Breast epithelium (tissue), 3 donors: Measurements from ENCODE around the gene GNLY.

Experiments
- CTCF ChIP-seq, 3 donors: fragments of 450-650 bp; IDR thresholded peaks; one replicate each; pipeline ENCODE4 v1.5.1; 2016 to 2017; ENCODE audit warnings: antibody characterized with exemption in 3 of 3, mild to moderate bottlenecking in 3 of 3, moderate library complexity in 3 of 3
- POLR2A ChIP-seq: fragments of 450-650 bp; IDR thresholded peaks from one replicate; pipeline ENCODE4 v1.6.1; 2016; ENCODE audit warnings: antibody characterized with exemption, mild to moderate bottlenecking, moderate library complexity

- no peak for TF ChIP-seq CTCF (IDR thresholded peaks at IDR 0.05)
- no peak for TF ChIP-seq POLR2A
These were observed 38.4 kb downstream of the GNLY start for GRCh38 chr2:85732467-85733120.
